Mammary epithelial cell (primary cell): ENCODE measurements around the gene PPFIBP2.

ENCODE experiments used
- EZH2 ChIP-seq: IDR thresholded peaks from 2 replicates; pipeline ENCODE4 v1.6.1; 2012; ENCODE audit warnings: low read length, inconsistent platforms, borderline replicate concordance
- TF ChIP-seq, protein P1 (sequence below), 2 donors: IDR thresholded peaks in 1 of 2; conservative IDR thresholded peaks in 1 of 2; 2 replicates each; pipeline ENCODE4 v1.5.1; 2011 to 2012; ENCODE audit warnings: inconsistent platforms in 2 of 2, low read length in 2 of 2, mild to moderate bottlenecking in 2 of 2, control low read depth in 1 of 2, low read depth in 1 of 2; ENCODE audit not compliant: insufficient read depth in 1 of 2; ENCODE audit errors: extremely low read depth in 1 of 2

DNA sequence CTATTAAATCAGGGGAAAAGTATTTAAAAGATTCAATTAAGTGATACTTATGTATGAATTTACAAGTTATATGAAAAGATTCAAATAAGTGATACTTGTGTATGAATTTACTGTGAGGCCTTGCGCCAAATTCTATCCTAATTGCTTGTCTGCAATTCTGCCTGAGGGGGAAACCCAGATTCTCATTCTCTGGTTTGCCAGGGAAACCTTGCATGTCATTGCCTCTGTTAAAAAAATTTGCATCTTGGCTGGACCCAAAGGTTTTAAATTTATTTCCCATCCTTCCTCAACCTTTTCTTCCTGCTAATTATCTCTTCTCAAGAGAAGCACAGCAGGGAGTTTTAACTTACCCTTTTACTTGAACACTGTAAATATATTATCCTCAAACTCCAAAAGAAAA is 14.7 kb upstream of the PPFIBP2 start:
- TF ChIP-seq, protein P1, sequence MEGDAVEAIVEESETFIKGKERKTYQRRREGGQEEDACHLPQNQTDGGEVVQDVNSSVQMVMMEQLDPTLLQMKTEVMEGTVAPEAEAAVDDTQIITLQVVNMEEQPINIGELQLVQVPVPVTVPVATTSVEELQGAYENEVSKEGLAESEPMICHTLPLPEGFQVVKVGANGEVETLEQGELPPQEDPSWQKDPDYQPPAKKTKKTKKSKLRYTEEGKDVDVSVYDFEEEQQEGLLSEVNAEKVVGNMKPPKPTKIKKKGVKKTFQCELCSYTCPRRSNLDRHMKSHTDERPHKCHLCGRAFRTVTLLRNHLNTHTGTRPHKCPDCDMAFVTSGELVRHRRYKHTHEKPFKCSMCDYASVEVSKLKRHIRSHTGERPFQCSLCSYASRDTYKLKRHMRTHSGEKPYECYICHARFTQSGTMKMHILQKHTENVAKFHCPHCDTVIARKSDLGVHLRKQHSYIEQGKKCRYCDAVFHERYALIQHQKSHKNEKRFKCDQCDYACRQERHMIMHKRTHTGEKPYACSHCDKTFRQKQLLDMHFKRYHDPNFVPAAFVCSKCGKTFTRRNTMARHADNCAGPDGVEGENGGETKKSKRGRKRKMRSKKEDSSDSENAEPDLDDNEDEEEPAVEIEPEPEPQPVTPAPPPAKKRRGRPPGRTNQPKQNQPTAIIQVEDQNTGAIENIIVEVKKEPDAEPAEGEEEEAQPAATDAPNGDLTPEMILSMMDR (conservative IDR thresholded peaks at IDR 0.05 in 1 of 2, IDR thresholded peaks at IDR 0.05 in 1 of 2; ENCODE audit: extremely low read depth in 1 of 2, insufficient read depth in 1 of 2, low read depth in 1 of 2, low read length in 2 of 2), result no peak
- TF ChIP-seq EZH2, result no peak
